ENCODE results near the gene AAMP.
"Not testable (repeated sequence)": the region's sequence is repeated elsewhere in the genome, so short reads cannot be mapped to it uniquely, and the experiment has no call there.

The AAMP gene, protein sequence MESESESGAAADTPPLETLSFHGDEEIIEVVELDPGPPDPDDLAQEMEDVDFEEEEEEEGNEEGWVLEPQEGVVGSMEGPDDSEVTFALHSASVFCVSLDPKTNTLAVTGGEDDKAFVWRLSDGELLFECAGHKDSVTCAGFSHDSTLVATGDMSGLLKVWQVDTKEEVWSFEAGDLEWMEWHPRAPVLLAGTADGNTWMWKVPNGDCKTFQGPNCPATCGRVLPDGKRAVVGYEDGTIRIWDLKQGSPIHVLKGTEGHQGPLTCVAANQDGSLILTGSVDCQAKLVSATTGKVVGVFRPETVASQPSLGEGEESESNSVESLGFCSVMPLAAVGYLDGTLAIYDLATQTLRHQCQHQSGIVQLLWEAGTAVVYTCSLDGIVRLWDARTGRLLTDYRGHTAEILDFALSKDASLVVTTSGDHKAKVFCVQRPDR

GRCh38 chr2:218269900-218270720 is at the start of gene AAMP, which contains the start of gene PNKD:
Gene AAMP (minus strand): TSS chr2:218270137. CDS start chr2:218270086, 51 bp downstream.
Gene PNKD (plus strand): TSS chr2:218270519. CDS start chr2:218270536, 17 bp downstream.
- peak; percentile 99 for DNase-seq

GRCh38 chr2:218318241-218318640 is 48.3 kb upstream of the AAMP start:
- no peak for DNase-seq

DNA sequence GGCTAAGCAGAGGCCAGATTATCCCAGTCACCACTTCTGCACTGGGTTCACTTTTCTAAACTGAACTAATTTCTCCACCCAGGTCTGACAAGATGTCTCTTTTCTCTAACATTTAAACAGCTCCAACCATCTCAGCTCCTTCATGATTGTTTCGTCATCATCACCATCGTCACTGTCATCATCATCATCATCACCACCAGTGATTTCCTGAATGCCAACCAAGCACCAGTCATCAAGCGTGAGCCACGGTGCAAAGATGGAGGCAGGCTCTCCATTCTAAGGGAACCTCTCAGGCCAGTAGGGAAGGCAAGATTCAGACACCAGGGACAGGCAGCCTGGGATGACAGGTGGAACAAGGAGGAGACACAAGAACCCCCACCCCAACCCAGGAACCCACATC is 47.9 kb upstream of the AAMP start:
- no peak for DNase-seq

DNA sequence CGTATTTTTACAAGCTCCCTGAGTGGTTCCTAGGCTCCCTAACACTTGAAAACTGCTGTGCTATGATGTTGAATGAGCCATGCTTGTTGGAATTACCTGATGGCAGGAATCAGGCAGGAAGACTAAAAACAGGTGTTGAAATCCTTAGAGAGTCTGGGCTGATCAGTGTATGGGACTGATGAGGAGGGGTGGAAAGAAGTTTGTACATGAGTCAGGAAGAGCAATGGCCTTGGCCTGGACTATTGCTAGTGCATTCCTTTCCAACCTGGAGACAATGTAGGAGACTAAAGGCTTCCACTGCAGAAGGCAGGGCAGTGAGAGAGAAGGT is 47.3 kb upstream of the AAMP start:
- no peak for DNase-seq

DNA sequence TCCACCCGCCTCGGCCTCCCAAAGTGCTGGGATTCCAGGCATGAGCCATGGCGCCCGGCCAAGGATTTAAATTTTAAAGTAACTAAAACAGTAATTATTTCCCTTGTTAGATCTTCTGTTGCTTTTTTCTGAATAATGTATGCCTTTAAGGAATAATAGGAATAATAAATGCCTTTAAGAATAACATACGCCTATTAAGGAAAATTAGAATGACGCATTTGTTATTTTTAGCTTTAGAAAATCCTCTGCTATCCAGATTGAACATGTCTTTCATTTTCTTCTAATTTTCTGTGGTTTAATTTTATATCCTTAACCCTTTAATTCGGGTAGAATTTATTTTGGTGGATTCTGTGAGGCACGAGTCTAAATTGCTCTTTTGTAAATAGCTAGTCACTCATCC is 45.5 kb upstream of the AAMP start:
- no peak for DNase-seq

DNA sequence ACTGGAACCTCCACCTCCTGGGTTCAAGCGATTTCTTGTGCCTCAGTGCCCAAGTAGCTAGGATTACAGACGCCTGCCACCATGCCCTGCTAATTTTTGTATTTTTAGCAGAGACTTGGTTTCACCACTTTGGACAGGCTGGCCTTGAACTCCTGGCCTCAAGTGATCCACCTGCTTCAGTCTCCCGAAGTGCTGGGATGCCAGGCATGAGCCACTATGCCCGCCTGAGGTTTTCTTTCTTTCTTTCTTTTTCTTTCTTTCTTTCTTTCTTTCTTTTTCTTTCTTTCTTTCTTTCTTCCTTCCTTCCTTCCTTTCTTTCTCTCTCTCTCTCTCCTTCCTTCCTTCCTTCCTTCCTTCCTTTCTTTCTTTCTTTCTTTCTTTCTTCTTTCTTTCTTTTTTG is 44.8 kb upstream of the AAMP start:
- DNase-seq, result not testable (repeated sequence)

GRCh38 chr2:218313356-218313755 is 43.4 kb upstream of the AAMP start:
- DNase-seq, result no peak

DNA sequence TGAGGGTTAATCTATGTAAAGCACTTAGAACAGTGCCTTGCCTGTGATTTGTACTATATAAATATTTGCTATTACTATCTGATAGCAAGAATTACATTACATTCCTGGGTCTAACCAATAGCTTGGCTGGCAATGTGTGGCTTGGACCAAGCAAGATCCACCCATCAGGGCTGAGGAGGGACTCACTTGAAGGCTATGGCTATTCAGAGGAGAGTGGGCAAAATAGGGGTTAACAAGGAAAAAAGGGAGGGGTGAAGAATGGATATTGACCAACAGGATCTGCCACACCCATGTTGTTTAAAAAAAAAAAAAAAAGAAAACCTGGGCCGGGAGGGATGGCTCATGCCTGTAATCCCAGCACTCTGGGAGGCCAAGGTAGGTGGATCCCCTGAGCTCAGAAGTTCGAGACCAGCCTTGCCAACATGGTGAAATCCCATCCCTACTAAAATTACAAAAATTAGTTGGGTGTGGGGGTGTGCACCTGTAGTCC is 42.4 kb upstream of the AAMP start:
- no peak for DNase-seq

- not testable (repeated sequence) for DNase-seq
Observed at GRCh38 chr2:218311541-218312266, 41.8 kb upstream of the AAMP start.

GRCh38 chr2:218310853-218311540 is 41.1 kb upstream of the AAMP start:
- DNase-seq, result no peak

- peak; percentile 11 for DNase-seq
Observed at GRCh38 chr2:218307415-218308090, 37.6 kb upstream of the AAMP start.

DNA sequence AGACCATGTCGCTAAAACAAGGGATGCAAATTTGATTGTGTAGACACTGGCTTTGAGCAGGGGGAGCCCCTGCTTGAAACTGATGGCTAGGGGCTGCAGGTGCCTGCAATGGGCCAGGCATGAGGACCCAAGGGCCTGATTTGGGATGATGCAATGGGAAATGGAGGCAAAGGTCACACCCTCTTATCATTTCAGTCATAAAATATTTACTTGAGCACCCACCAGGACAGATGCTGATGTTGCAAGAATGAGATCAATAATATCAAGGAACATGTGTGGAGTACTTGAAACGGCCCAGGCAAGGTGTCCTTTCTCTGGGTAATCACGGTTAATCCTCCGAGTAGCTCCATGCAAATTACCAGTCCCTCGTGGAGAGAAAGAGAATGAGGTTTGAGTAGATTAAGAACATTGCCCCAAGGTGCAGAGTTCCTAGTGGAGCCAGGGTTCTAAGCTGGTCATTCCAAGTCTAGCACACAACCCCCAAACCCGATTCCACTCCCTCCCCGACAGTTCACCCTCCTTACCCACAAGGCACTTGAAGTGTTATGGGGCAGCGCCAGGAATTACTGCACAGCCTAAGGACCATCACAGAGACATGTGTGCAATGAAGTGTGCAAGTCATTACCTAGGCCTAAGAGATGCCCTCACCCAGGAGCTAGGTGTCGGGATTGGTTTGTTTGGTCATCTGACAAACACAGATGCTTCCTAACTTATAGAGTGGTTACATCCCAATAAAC is 36.4 kb upstream of the AAMP start:
- no peak for DNase-seq

- no peak for DNase-seq
Observed at GRCh38 chr2:218305383-218305782, 35.4 kb upstream of the AAMP start.

- DNase-seq, result peak; percentile 96
Observed at GRCh38 chr2:218301176-218301819, 31.4 kb upstream of the AAMP start.

DNA sequence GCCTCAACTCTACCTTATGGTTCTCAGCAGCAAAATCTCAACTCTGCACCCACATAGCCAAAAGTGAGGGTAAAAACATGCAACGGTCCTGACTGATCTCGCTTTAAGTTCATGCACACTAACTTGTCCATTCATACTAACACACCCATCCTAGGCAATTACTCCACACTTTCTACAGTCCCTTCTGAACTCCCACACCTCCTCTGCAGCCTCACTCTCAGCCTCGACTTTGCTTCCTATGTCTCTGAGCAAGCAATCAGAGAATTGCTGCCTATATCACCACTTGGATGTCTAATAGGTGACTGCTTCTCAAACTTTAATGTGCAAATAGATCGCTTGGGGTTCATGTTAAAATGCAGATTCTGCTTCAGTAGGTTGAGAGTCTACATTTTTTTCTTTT is 30.2 kb upstream of the AAMP start:
- no peak for DNase-seq

GRCh38 chr2:218298314-218298875 is 28.5 kb upstream of the AAMP start:
- no peak for DNase-seq

DNA sequence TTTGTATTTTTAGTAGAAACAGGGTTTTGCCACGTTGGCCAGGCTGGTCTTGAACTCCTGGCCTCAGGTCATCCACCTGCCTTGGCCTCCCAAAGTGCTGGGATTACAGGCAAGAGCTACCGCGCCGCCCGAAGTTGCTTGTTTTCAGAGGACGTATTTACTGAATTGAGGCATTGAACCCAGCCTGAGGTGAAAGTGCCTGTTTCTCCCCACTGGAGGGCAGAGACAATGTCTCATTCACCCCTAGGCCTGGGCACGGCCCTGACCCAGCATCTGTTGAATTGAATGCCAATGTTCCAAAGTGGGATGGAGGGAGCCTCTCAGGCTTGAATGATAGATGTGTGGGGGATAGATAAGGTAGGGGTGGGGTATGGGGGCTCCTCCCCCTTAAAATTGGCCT is 26.9 kb upstream of the AAMP start:
- no peak for DNase-seq

- no peak for DNase-seq
Observed at GRCh38 chr2:218296200-218296599, 26.3 kb upstream of the AAMP start.

DNA sequence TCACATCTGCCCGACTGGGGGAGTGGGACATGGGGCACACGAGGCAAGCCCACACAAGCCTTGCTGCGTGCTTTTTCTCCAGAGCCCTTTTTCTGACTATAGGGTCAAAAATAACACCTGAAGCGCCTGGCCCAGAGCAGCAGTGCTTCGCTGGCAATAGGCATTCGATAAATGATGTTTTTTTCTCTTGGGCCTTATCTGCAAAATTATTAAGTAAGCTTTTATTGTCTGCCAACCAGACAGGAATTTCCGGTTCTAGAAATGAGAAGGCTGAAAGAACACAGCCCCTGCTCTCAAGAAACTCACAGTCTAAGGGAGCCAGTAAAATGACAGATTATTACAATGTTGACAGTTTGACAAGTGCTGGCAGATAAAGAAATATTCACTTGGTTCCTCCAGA is 25.1 kb upstream of the AAMP start:
- no peak for DNase-seq

DNA sequence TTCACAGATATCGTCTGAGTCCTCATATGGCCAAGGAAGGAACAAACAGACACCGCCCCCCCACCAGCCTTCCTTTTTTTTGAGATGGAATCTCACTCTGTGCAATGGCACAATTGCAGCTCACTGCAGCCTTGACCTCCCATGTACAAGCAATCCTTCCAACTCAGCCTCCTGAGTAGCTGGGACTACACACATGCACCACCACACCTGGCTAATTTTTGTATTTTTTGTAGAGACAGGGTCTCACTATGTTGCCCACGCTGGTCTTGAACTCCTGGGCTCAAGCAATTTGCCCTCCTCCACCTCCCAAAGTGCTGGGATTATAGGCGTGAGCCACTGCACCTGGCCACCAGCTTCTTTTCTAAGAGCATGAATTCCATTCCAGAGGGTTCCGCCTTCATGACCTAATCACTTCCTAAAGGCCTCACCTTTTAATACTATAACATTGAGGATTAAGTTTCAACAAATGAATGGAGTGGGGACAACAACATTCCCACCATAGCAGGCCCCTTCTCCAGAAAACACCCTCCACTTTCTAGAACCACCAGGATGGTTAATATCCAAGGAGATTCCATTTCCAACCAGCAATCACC is 24.6 kb upstream of the AAMP start:
- no peak for DNase-seq

All from OCI-M1 (cell line).